MM.1S (cell line): ENCODE measurements around the gene ROBO3.

Experiments
- DNase-seq: peaks from one replicate; pipeline ENCODE4 v3.0.0-alpha.2; 2015
- H2AFZ ChIP-seq: fragments of 300-600 bp; sonication (generic); 2 replicates; pipeline ENCODE4 v1.6.0; 2016; ENCODE audit warnings: antibody characterized with exemption, low read length
- H3F3A ChIP-seq: fragments of 300-600 bp; sonication (generic); 2 replicates; pipeline ENCODE4 v1.6.1; 2016; ENCODE audit warnings: mild to moderate bottlenecking, antibody characterized with exemption, low read length, moderate library complexity, mixed read lengths; ENCODE audit not compliant: insufficient read depth
- H3K27ac ChIP-seq: fragments of 300-600 bp; sonication (generic); 2 replicates; pipeline ENCODE4 v1.5.1; 2016; ENCODE audit warnings: mild to moderate bottlenecking, low read length
- H3K27me3 ChIP-seq: fragments of 300-600 bp; sonication (generic); replicated peaks from 2 replicates; pipeline ENCODE4 v1.6.0; 2016; ENCODE audit warnings: low read length; ENCODE audit not compliant: insufficient read depth
- H3K36me3 ChIP-seq: fragments of 300-600 bp; sonication (generic); replicated peaks from 2 replicates; pipeline ENCODE4 v1.6.1; 2016; ENCODE audit warnings: mild to moderate bottlenecking, low read length, mixed read lengths; ENCODE audit not compliant: insufficient read depth
- H3K4me1 ChIP-seq: fragments of 300-600 bp; sonication (generic); 2 replicates; pipeline ENCODE4 v1.6.1; 2016; ENCODE audit warnings: low read length, mixed read lengths
- H3K4me2 ChIP-seq: fragments of 300-600 bp; sonication (generic); 2 replicates; pipeline ENCODE4 v1.6.0; 2016; ENCODE audit warnings: low read depth, low read length
- H3K4me3 ChIP-seq: fragments of 300-600 bp; sonication (generic); 2 replicates; pipeline ENCODE4 v1.5.1; 2016; ENCODE audit warnings: low read length, mixed read lengths
- H3K79me2 ChIP-seq: fragments of 300-600 bp; sonication (generic); 2 replicates; pipeline ENCODE4 v1.6.1; 2016; ENCODE audit warnings: mixed run types, low read length, mixed read lengths
- H3K9ac ChIP-seq: fragments of 300-600 bp; sonication (generic); 2 replicates; pipeline ENCODE4 v1.6.1; 2016; ENCODE audit warnings: low read length, mixed read lengths
- H3K9me2 ChIP-seq: fragments of 300-600 bp; sonication (generic); replicated peaks from 2 replicates; pipeline ENCODE4 v1.6.1; 2016; ENCODE audit warnings: mild to moderate bottlenecking, low read length, mixed read lengths; ENCODE audit not compliant: insufficient read depth
- H3K9me3 ChIP-seq: fragments of 300-600 bp; sonication (generic); replicated peaks from 2 replicates; pipeline ENCODE4 v1.6.1; 2016; ENCODE audit warnings: mild to moderate bottlenecking, low read length, mixed read lengths; ENCODE audit not compliant: insufficient read depth
- H4K20me1 ChIP-seq: fragments of 300-600 bp; sonication (generic); 2 replicates; pipeline ENCODE4 v1.6.1; 2016; ENCODE audit warnings: mild to moderate bottlenecking, low read length, moderate library complexity, mixed read lengths; ENCODE audit not compliant: insufficient read depth
- CTCF ChIP-seq: fragments of 300-600 bp; sonication (generic); IDR thresholded peaks from 2 replicates; pipeline ENCODE4 v1.5.1; 2016; ENCODE audit warnings: antibody characterized with exemption, low read length, mixed read lengths
- EZH2 ChIP-seq: fragments of 300-600 bp; sonication (generic); optimal IDR thresholded peaks from 2 replicates; pipeline ENCODE3; 2017; ENCODE audit warnings: low read depth, mild to moderate bottlenecking, antibody characterized with exemption, low read length, mixed read lengths
- EZH2phosphoT487 ChIP-seq: fragments of 300-600 bp; sonication (generic); IDR thresholded peaks from 2 replicates; pipeline ENCODE4 v1.6.1; 2018; ENCODE audit warnings: antibody characterized with exemption, low read length

ROBO3 gene

GRCh38 chr11:124840666-124841065 lies 24.6 kb upstream of the ROBO3 start:
- H3K36me3 ChIP-seq, result no peaks in the 10 kb centered on the region
- H3K4me1 ChIP-seq, result peaks cover 4% of the 10 kb centered on the region; the same call in 1 of the 2 replicates
- no peak overlapping the region for H3K9ac ChIP-seq
- no peaks in the 10 kb centered on the region for H3K79me2 ChIP-seq
- no peaks in the 10 kb centered on the region for H3K9me3 ChIP-seq
- peaks cover 80% of the 10 kb centered on the region for H3K27me3 ChIP-seq
- no peaks in the 10 kb centered on the region for H4K20me1 ChIP-seq
- no peak overlapping the region for H3K4me2 ChIP-seq
- H3F3A ChIP-seq, result 0 out of 2 replicates have a peak, but pooled peaks cover 6% of the 10 kb centered on the region
- H2AFZ ChIP-seq, result no peak overlapping the region
- H3K4me3 ChIP-seq, result no peak overlapping the region
- DNase-seq, result no peak
- H3K27ac ChIP-seq, result no peak overlapping the region
- H3K9me2 ChIP-seq, result no peaks in the 10 kb centered on the region
- TF ChIP-seq EZH2, result no peak
- no peak for TF ChIP-seq CTCF
- TF ChIP-seq EZH2phosphoT487, result no peak

- peaks cover 85% of the 10 kb centered on the region for H3K27me3 ChIP-seq
- no peak overlapping the region for H3K4me3 ChIP-seq
- no peak overlapping the region for H3K4me2 ChIP-seq
- H4K20me1 ChIP-seq, result no peaks in the 10 kb centered on the region
- no peak overlapping the region for H3K27ac ChIP-seq
- no peaks in the 10 kb centered on the region for H3K36me3 ChIP-seq
- DNase-seq, result no peak
- 0 out of 2 replicates have a peak, but pooled peaks cover 3% of the 10 kb centered on the region for H3F3A ChIP-seq
- H3K79me2 ChIP-seq, result no peaks in the 10 kb centered on the region
- no peaks in the 10 kb centered on the region for H3K9me3 ChIP-seq
- H2AFZ ChIP-seq, result no peak overlapping the region
- peaks cover 4% of the 10 kb centered on the region; the same call in 1 of the 2 replicates for H3K4me1 ChIP-seq
- no peak for TF ChIP-seq EZH2
- TF ChIP-seq EZH2phosphoT487, result no peak
- TF ChIP-seq CTCF, result no peak
- no peaks in the 10 kb centered on the region for H3K9me2 ChIP-seq
- H3K9ac ChIP-seq, result no peak overlapping the region
These were observed 24.0 kb upstream of the ROBO3 start for GRCh38 chr11:124841201-124841600.

- Histone ChIP-seq H2AFZ (no peak overlapping the region), H3K4me3 (no peak overlapping the region), H3K36me3 (no peaks in the 10 kb centered on the region), H3K9me2 (no peaks in the 10 kb centered on the region), H3K9me3 (no peaks in the 10 kb centered on the region), H3F3A (no peaks in the 10 kb centered on the region), H3K4me2 (no peak overlapping the region), H3K27me3 (peaks cover 90% of the 10 kb centered on the region), H3K79me2 (no peaks in the 10 kb centered on the region), H4K20me1 (no peaks in the 10 kb centered on the region), H3K4me1 (peaks cover 4% of the 10 kb centered on the region; the same call in 1 of the 2 replicates), H3K27ac (no peak overlapping the region), H3K9ac (no peak overlapping the region)
- TF ChIP-seq CTCF (no peak), EZH2phosphoT487 (no peak), EZH2 (no peak)
- DNase-seq, result no peak
These were observed 23.4 kb upstream of the ROBO3 start for GRCh38 chr11:124841840-124842239.
